Nephron (organoid): Measurements from ENCODE around the gene MR1.

Source experiments
- H3K27ac Mint-ChIP-seq, 3 experiments: 2 replicates each; pipeline ENCODE4 v1.8.0; 2020; ENCODE audit warnings: mixed read lengths in 3 of 3, mild to moderate bottlenecking in 2 of 3, moderate library complexity in 1 of 3
- H3K27me3 Mint-ChIP-seq: 2 replicates; pipeline ENCODE4 v1.8.0; 2021; ENCODE audit warnings: low read depth, mild to moderate bottlenecking, moderate library complexity, mixed read lengths
- H3K36me3 Mint-ChIP-seq: 2 replicates; pipeline ENCODE4 v1.8.0; 2020; ENCODE audit warnings: low read depth, mixed read lengths
- H3K4me1 Mint-ChIP-seq: 2 replicates; pipeline ENCODE4 v1.8.0; 2020; ENCODE audit warnings: mixed read lengths
- H3K4me3 Mint-ChIP-seq, 3 experiments: 2 replicates each; pipeline ENCODE4 v1.8.0; 2020; ENCODE audit warnings: mild to moderate bottlenecking in 3 of 3, mixed read lengths in 3 of 3, moderate library complexity in 2 of 3
- H3K9me3 Mint-ChIP-seq: 2 replicates; pipeline ENCODE4 v1.8.0; 2020; ENCODE audit warnings: mixed read lengths
- TF ChIP-seq, protein P1 (sequence below), 3 experiments: fragments of 200-600 bp; sonication (generic); IDR thresholded peaks; one replicate each; pipeline ENCODE4 v1.5.0; 2021; ENCODE audit warnings: antibody characterized with exemption in 3 of 3; ENCODE audit not compliant: unreplicated experiment in 3 of 3

The MR1 gene

DNA sequence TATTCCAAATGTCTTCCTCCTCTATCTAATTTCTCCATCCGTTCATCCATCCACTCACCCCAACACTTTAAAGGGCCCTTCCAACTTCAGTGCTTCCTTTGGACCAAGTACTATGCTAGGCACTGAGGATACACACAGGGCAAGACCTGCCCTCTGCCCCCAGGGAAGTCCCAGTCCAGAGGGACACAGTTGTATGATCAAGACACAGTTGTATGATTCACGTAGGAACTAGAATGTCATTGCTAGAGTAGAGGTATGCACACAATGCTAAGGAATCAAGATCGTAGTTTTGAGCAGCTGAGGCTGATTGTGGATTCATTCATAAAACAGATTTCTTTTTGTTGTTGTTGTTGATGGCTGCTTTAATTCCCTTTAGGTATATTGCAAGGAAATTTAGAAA lies 43.1 kb downstream of the MR1 start:
- no peaks in the 10 kb centered on the region for H3K36me3 Mint-ChIP-seq
- peaks cover 4% of the 10 kb centered on the region for H3K27me3 Mint-ChIP-seq
- no peaks in the 10 kb centered on the region for H3K9me3 Mint-ChIP-seq
- H3K4me3 Mint-ChIP-seq = no peak overlapping the region
- H3K27ac Mint-ChIP-seq = no peak overlapping the region
- H3K4me1 Mint-ChIP-seq = no peaks in the 10 kb centered on the region
- TF ChIP-seq, protein P1, sequence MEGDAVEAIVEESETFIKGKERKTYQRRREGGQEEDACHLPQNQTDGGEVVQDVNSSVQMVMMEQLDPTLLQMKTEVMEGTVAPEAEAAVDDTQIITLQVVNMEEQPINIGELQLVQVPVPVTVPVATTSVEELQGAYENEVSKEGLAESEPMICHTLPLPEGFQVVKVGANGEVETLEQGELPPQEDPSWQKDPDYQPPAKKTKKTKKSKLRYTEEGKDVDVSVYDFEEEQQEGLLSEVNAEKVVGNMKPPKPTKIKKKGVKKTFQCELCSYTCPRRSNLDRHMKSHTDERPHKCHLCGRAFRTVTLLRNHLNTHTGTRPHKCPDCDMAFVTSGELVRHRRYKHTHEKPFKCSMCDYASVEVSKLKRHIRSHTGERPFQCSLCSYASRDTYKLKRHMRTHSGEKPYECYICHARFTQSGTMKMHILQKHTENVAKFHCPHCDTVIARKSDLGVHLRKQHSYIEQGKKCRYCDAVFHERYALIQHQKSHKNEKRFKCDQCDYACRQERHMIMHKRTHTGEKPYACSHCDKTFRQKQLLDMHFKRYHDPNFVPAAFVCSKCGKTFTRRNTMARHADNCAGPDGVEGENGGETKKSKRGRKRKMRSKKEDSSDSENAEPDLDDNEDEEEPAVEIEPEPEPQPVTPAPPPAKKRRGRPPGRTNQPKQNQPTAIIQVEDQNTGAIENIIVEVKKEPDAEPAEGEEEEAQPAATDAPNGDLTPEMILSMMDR (IDR thresholded peaks at IDR 0.05; ENCODE audit: unreplicated experiment in 3 of 3) = no peak

GRCh38 chr1:181077576-181078242 lies 43.9 kb downstream of the MR1 start:
- Mint-ChIP-seq H3K9me3 (no peaks in the 10 kb centered on the region), H3K36me3 (no peaks in the 10 kb centered on the region), H3K27me3 (peaks cover 4% of the 10 kb centered on the region), H3K4me1 (no peaks in the 10 kb centered on the region), H3K4me3 (no peak overlapping the region), H3K27ac (peak overlapping the region in 1 of 3 experiments; percentile 50)
- TF ChIP-seq, protein P1 (IDR thresholded peaks at IDR 0.05; ENCODE audit: unreplicated experiment in 3 of 3) = no peak

GRCh38 chr1:181079382-181079781 lies 45.6 kb downstream of the MR1 start:
- no peaks in the 10 kb centered on the region for H3K9me3 Mint-ChIP-seq
- no peak overlapping the region for H3K27ac Mint-ChIP-seq
- no peaks in the 10 kb centered on the region for H3K4me1 Mint-ChIP-seq
- H3K4me3 Mint-ChIP-seq = no peak overlapping the region
- peaks cover 4% of the 10 kb centered on the region for H3K27me3 Mint-ChIP-seq
- TF ChIP-seq, protein P1 (IDR thresholded peaks at IDR 0.05; ENCODE audit: unreplicated experiment in 3 of 3) = no peak
- no peaks in the 10 kb centered on the region for H3K36me3 Mint-ChIP-seq

- peaks cover 4% of the 10 kb centered on the region for H3K27me3 Mint-ChIP-seq
- H3K4me1 Mint-ChIP-seq = no peaks in the 10 kb centered on the region
- H3K4me3 Mint-ChIP-seq = no peak overlapping the region
- TF ChIP-seq, protein P1 (IDR thresholded peaks at IDR 0.05; ENCODE audit: unreplicated experiment in 3 of 3) = no peak
- no peak overlapping the region for H3K27ac Mint-ChIP-seq
- no peaks in the 10 kb centered on the region for H3K9me3 Mint-ChIP-seq
- no peaks in the 10 kb centered on the region for H3K36me3 Mint-ChIP-seq
Measured at GRCh38 chr1:181079920-181080319, 46.1 kb downstream of the MR1 start.

DNA sequence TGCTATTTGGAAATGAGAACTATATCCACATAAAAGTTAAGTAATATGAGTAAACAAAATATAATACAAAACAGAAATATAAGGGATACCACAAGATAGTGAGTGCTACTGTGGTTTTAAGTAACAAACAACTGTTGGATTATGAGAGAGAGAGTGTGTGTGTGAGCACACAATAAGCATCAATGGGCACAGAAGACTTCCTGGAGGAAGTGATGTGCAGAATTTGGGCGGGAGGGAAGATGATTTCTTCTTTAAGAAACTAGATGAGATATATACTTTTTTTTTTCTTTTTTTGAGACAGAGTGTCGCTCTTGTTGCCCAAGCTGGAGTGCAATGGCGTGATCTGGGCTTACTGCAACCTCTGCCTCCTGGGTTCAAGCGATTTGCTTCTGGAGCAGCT lies 46.8 kb downstream of the MR1 start:
- H3K36me3 Mint-ChIP-seq = no peaks in the 10 kb centered on the region
- no peak overlapping the region for H3K27ac Mint-ChIP-seq
- peaks cover 4% of the 10 kb centered on the region for H3K27me3 Mint-ChIP-seq
- TF ChIP-seq, protein P1 (IDR thresholded peaks at IDR 0.05; ENCODE audit: unreplicated experiment in 3 of 3) = no peak
- no peak overlapping the region for H3K4me3 Mint-ChIP-seq
- H3K9me3 Mint-ChIP-seq = no peaks in the 10 kb centered on the region
- H3K4me1 Mint-ChIP-seq = no peaks in the 10 kb centered on the region

- H3K27ac Mint-ChIP-seq = no peak overlapping the region
- H3K9me3 Mint-ChIP-seq = no peaks in the 10 kb centered on the region
- H3K4me1 Mint-ChIP-seq = no peaks in the 10 kb centered on the region
- no peak overlapping the region for H3K4me3 Mint-ChIP-seq
- H3K27me3 Mint-ChIP-seq = peaks cover 9% of the 10 kb centered on the region
- TF ChIP-seq, protein P1 (IDR thresholded peaks at IDR 0.05; ENCODE audit: unreplicated experiment in 3 of 3) = no peak
- H3K36me3 Mint-ChIP-seq = no peaks in the 10 kb centered on the region
Measured at GRCh38 chr1:181081395-181081794, 47.6 kb downstream of the MR1 start.
